IPS-15b (cell line): ENCODE results near the gene ARHGAP27.

ENCODE experiments used
- H3K27me3 ChIP-seq: one replicate; pipeline ENCODE4 v1.6.1; 2013; ENCODE audit warnings: low read length; ENCODE audit not compliant: control insufficient read depth, insufficient read depth
- H3K36me3 ChIP-seq: one replicate; pipeline ENCODE4 v1.6.1; 2013; ENCODE audit warnings: low read length; ENCODE audit not compliant: control insufficient read depth, insufficient read depth
- H3K4me1 ChIP-seq: one replicate; pipeline ENCODE4 v1.6.1; 2013; ENCODE audit warnings: mild to moderate bottlenecking, low read length; ENCODE audit not compliant: control insufficient read depth, insufficient read depth
- H3K4me3 ChIP-seq: one replicate; pipeline ENCODE4 v1.5.1; 2013; ENCODE audit warnings: low read depth, low read length
- H3K9ac ChIP-seq: one replicate; pipeline ENCODE4 v1.6.1; 2013; ENCODE audit warnings: low read depth, mild to moderate bottlenecking, low read length
- H3K9me3 ChIP-seq: one replicate; pipeline ENCODE4 v1.6.1; 2013; ENCODE audit warnings: mild to moderate bottlenecking, low read length; ENCODE audit not compliant: control insufficient read depth, insufficient read depth

Gene ARHGAP27

GRCh38 chr17:45368651-45369050, 64.0 kb downstream of the ARHGAP27 start:
- Histone ChIP-seq H3K4me1 (peaks cover 14% of the 10 kb centered on the region), H3K4me3 (no peak overlapping the region), H3K36me3 (no peaks in the 10 kb centered on the region), H3K9me3 (no peaks in the 10 kb centered on the region), H3K9ac (no peak overlapping the region), H3K27me3 (no peaks in the 10 kb centered on the region)

- Histone ChIP-seq H3K36me3 (no peaks in the 10 kb centered on the region), H3K4me3 (no peak overlapping the region), H3K27me3 (no peaks in the 10 kb centered on the region), H3K4me1 (peaks cover 10% of the 10 kb centered on the region), H3K9me3 (no peaks in the 10 kb centered on the region), H3K9ac (no peak overlapping the region)
Observed at GRCh38 chr17:45367216-45367615, 65.5 kb downstream of the ARHGAP27 start.

GRCh38 chr17:45366691-45367090, 66.0 kb downstream of the ARHGAP27 start:
- Histone ChIP-seq H3K9ac (no peak overlapping the region), H3K9me3 (no peaks in the 10 kb centered on the region), H3K4me1 (peaks cover 9% of the 10 kb centered on the region)

GRCh38 chr17:45366049-45366448, 66.6 kb downstream of the ARHGAP27 start:
- no peaks in the 10 kb centered on the region for H3K36me3 ChIP-seq
- H3K9me3 ChIP-seq, result no peaks in the 10 kb centered on the region
- H3K4me1 ChIP-seq, result peaks cover 8% of the 10 kb centered on the region
- H3K9ac ChIP-seq, result no peak overlapping the region
- H3K27me3 ChIP-seq, result no peaks in the 10 kb centered on the region
- no peak overlapping the region for H3K4me3 ChIP-seq

More at GRCh38 chr17:45366691-45367090, 66.0 kb downstream of the ARHGAP27 start:
- no peak overlapping the region for H3K4me3 ChIP-seq
- no peaks in the 10 kb centered on the region for H3K27me3 ChIP-seq
- H3K36me3 ChIP-seq, result no peaks in the 10 kb centered on the region

- Histone ChIP-seq H3K4me1 (peaks cover 6% of the 10 kb centered on the region), H3K9ac (peak overlapping the region; percentile 76), H3K27me3 (no peaks in the 10 kb centered on the region), H3K4me3 (peak overlapping the region; percentile 8), H3K36me3 (no peaks in the 10 kb centered on the region), H3K9me3 (no peaks in the 10 kb centered on the region)
Observed at GRCh38 chr17:45364531-45365390, 67.9 kb downstream of the ARHGAP27 start.

- H3K9me3 ChIP-seq, result no peaks in the 10 kb centered on the region
- H3K9ac ChIP-seq, result no peak overlapping the region
- no peaks in the 10 kb centered on the region for H3K27me3 ChIP-seq
- no peak overlapping the region for H3K4me3 ChIP-seq
- no peaks in the 10 kb centered on the region for H3K36me3 ChIP-seq
- H3K4me1 ChIP-seq, result peaks cover 6% of the 10 kb centered on the region
Observed at GRCh38 chr17:45363498-45363897, 69.2 kb downstream of the ARHGAP27 start.

GRCh38 chr17:45361976-45362375, 70.7 kb downstream of the ARHGAP27 start:
- Histone ChIP-seq H3K36me3 (no peaks in the 10 kb centered on the region), H3K9ac (no peak overlapping the region), H3K4me3 (no peak overlapping the region), H3K4me1 (peaks cover 6% of the 10 kb centered on the region), H3K27me3 (no peaks in the 10 kb centered on the region), H3K9me3 (no peaks in the 10 kb centered on the region)

GRCh38 chr17:45361451-45361850, 71.2 kb downstream of the ARHGAP27 start:
- no peak overlapping the region for H3K9ac ChIP-seq
- H3K27me3 ChIP-seq, result no peaks in the 10 kb centered on the region
- H3K36me3 ChIP-seq, result no peaks in the 10 kb centered on the region
- no peak overlapping the region for H3K4me3 ChIP-seq
- H3K9me3 ChIP-seq, result no peaks in the 10 kb centered on the region
- peaks cover 6% of the 10 kb centered on the region for H3K4me1 ChIP-seq

- Histone ChIP-seq H3K4me1 (no peaks in the 10 kb centered on the region), H3K4me3 (no peak overlapping the region), H3K9ac (no peak overlapping the region), H3K9me3 (no peaks in the 10 kb centered on the region), H3K36me3 (no peaks in the 10 kb centered on the region), H3K27me3 (no peaks in the 10 kb centered on the region)
Observed at GRCh38 chr17:45357364-45357997, 75.2 kb downstream of the ARHGAP27 start.

- no peak overlapping the region for H3K4me3 ChIP-seq
- no peaks in the 10 kb centered on the region for H3K27me3 ChIP-seq
- H3K9ac ChIP-seq, result no peak overlapping the region
- no peaks in the 10 kb centered on the region for H3K36me3 ChIP-seq
- H3K4me1 ChIP-seq, result no peaks in the 10 kb centered on the region
- H3K9me3 ChIP-seq, result no peaks in the 10 kb centered on the region
Observed at GRCh38 chr17:45355087-45355486, 77.6 kb downstream of the ARHGAP27 start.

GRCh38 chr17:45353043-45353442, 79.6 kb downstream of the ARHGAP27 start:
- Histone ChIP-seq H3K9ac (no peak overlapping the region), H3K36me3 (no peaks in the 10 kb centered on the region), H3K4me3 (no peak overlapping the region), H3K9me3 (no peaks in the 10 kb centered on the region), H3K27me3 (no peaks in the 10 kb centered on the region), H3K4me1 (no peaks in the 10 kb centered on the region)

- no peak overlapping the region for H3K9ac ChIP-seq
- no peaks in the 10 kb centered on the region for H3K27me3 ChIP-seq
- no peaks in the 10 kb centered on the region for H3K4me1 ChIP-seq
- no peaks in the 10 kb centered on the region for H3K36me3 ChIP-seq
- no peaks in the 10 kb centered on the region for H3K9me3 ChIP-seq
- no peak overlapping the region for H3K4me3 ChIP-seq
Observed at GRCh38 chr17:45351831-45352230, 80.8 kb downstream of the ARHGAP27 start.
